SK-N-SH (cell line): ENCODE results near the gene MED15. TPM values are rescaled to one million over a fixed set of nuclear protein-coding genes. Genes with fewer than 3 reads are reported as not detected.

Experiments
- CTCF ChIA-PET: fragments of 300-600, 350-600 bp; formaldehyde crosslinking; extraction: SDS; loops from one replicate; lab custom pipeline; 2021; lab: Yijun Ruan, JAX
- POLR2A ChIA-PET: fragments of 350-600 bp; sonication (Branson Sonifier 250); formaldehyde crosslinking; extraction: SDS; loops from one replicate; lab custom pipeline; 2020; ENCODE audit warnings: antibody characterized with exemption, inconsistent platforms; lab: Yijun Ruan, JAX
- DNase-seq: peaks from one replicate; pipeline ENCODE4 v3.0.0; 2012
- H2AFZ ChIP-seq: fragments of 200-600 bp; sonication (generic); 2 replicates; pipeline ENCODE4 v1.8.1; 2016; ENCODE audit warnings: antibody characterized with exemption, mild to moderate bottlenecking, low read depth
- H3F3A ChIP-seq: fragments of 200-600 bp; sonication (generic); replicated peaks from 2 replicates; pipeline ENCODE3; 2016; ENCODE audit warnings: antibody characterized with exemption, mild to moderate bottlenecking; ENCODE audit not compliant: insufficient read depth
- H3K27ac ChIP-seq, 2 experiments: fragments of 200-500 bp in 1 of 2; fragments of 200-600 bp in 1 of 2; sonication (Bioruptor generic) in 1 of 2; sonication (generic), shearing (Covaris generic) in 1 of 2; 2 replicates each; pipeline versions ENCODE4 v1.5.1 to v1.6.1; 2014 to 2016; ENCODE audit warnings: low read depth in 2 of 2, inconsistent platforms in 1 of 2, low read length in 1 of 2, mild to moderate bottlenecking in 1 of 2, mixed read lengths in 1 of 2
- H3K27me3 ChIP-seq: fragments of 200-600 bp; sonication (generic), shearing (Covaris generic); 2 replicates; pipeline ENCODE4 v1.6.1; 2016; ENCODE audit warnings: mixed run types; ENCODE audit not compliant: insufficient read depth
- H3K36me3 ChIP-seq, 2 experiments: fragments of 200-500 bp in 1 of 2; fragments of 200-600 bp in 1 of 2; sonication (Bioruptor generic) in 1 of 2; sonication (generic) in 1 of 2; replicated peaks in 1 of 2; 2 replicates each; pipeline versions ENCODE3 to v1.5.1; 2014 to 2016; ENCODE audit warnings: low read length in 1 of 2, mild to moderate bottlenecking in 1 of 2; ENCODE audit not compliant: insufficient read depth in 2 of 2, control insufficient read depth in 1 of 2
- H3K4me1 ChIP-seq, 2 experiments: fragments of 200-500 bp in 1 of 2; fragments of 200-600 bp in 1 of 2; sonication (Bioruptor generic) in 1 of 2; sonication (generic), shearing (Covaris generic) in 1 of 2; 2 replicates each; pipeline versions ENCODE4 v1.5.1 to v1.6.1; 2014 to 2016; ENCODE audit warnings: low read depth in 1 of 2, low read length in 1 of 2, mixed run types in 1 of 2; ENCODE audit not compliant: insufficient read depth in 2 of 2, control insufficient read depth in 1 of 2
- H3K4me2 ChIP-seq: fragments of 200-600 bp; sonication (generic), shearing (Covaris generic); 2 replicates; pipeline ENCODE4 v1.6.1; 2017; ENCODE audit warnings: mixed run types
- H3K4me3 ChIP-seq, 2 experiments: fragments of 200-500 bp in 1 of 2; fragments of 200-600 bp in 1 of 2; sonication (Bioruptor generic) in 1 of 2; sonication (generic), shearing (Covaris generic) in 1 of 2; 2 replicates each; pipeline versions ENCODE4 v1.5.1 to v1.8.1; 2014 to 2016; ENCODE audit warnings: low read depth in 2 of 2, inconsistent platforms in 1 of 2, low read length in 1 of 2, mild to moderate bottlenecking in 1 of 2, mixed read lengths in 1 of 2, moderate library complexity in 1 of 2
- H3K79me2 ChIP-seq: fragments of 200-600 bp; sonication (generic); 2 replicates; pipeline ENCODE4 v1.8.1; 2017; ENCODE audit warnings: mild to moderate bottlenecking; ENCODE audit not compliant: insufficient read depth
- H3K9ac ChIP-seq: fragments of 200-600 bp; sonication (generic); 2 replicates; pipeline ENCODE4 v1.6.1; 2017; ENCODE audit warnings: mixed run types
- H3K9me2 ChIP-seq: fragments of 200-600 bp; sonication (generic); 2 replicates; pipeline ENCODE4 v1.6.1; 2017; ENCODE audit warnings: mixed run types
- H3K9me3 ChIP-seq: fragments of 200-600 bp; sonication (generic); 2 replicates; pipeline ENCODE4 v1.6.1; 2017; ENCODE audit warnings: mixed run types, mild to moderate bottlenecking, moderate library complexity
- H4K20me1 ChIP-seq: fragments of 200-600 bp; sonication (generic); 2 replicates; pipeline ENCODE4 v1.6.1; 2017; ENCODE audit warnings: mild to moderate bottlenecking, mixed run types; ENCODE audit not compliant: insufficient read depth
- CHD2 ChIP-seq: fragments of 150-350 bp; IDR thresholded peaks from 2 replicates; pipeline ENCODE4 v1.6.1; 2018; ENCODE audit warnings: low read length; ENCODE audit not compliant: partially characterized antibody
- EP300 ChIP-seq, 2 experiments: IDR thresholded peaks; 2 replicates each; pipeline versions ENCODE4 v1.4.0 to v1.6.1; 2012; ENCODE audit warnings: borderline replicate concordance in 1 of 2, low read depth in 1 of 2, low read length in 1 of 2
- FOSL2 ChIP-seq: IDR thresholded peaks from 2 replicates; pipeline ENCODE4 v1.4.0; 2012; ENCODE audit warnings: low read depth, mild to moderate bottlenecking, moderate library complexity, borderline replicate concordance
- GATA2 ChIP-seq: sonication (generic); formaldehyde crosslinking; IDR thresholded peaks from 2 replicates; pipeline ENCODE4 v1.5.0; 2020; ENCODE audit warnings: mild to moderate bottlenecking, missing genetic modification reagents
- JUND ChIP-seq: IDR thresholded peaks from 2 replicates; pipeline ENCODE4 v1.4.0; 2012
- NFIC ChIP-seq: IDR thresholded peaks from 2 replicates; pipeline ENCODE4 v1.4.0; 2012; ENCODE audit warnings: borderline replicate concordance
- NRF1 ChIP-seq: IDR thresholded peaks from 2 replicates; pipeline ENCODE4 v1.6.1; 2012; ENCODE audit warnings: low read depth, mild to moderate bottlenecking, low read length
- POLR2AphosphoS5 ChIP-seq: IDR thresholded peaks from 2 replicates; pipeline ENCODE4 v1.6.1; 2012; ENCODE audit warnings: low read depth, low read length
- RAD21 ChIP-seq: IDR thresholded peaks from 2 replicates; pipeline ENCODE4 v1.6.1; 2012; ENCODE audit warnings: mild to moderate bottlenecking, low read length
- RXRA ChIP-seq: IDR thresholded peaks from 2 replicates; pipeline ENCODE4 v1.4.0; 2012; ENCODE audit warnings: low read depth, mild to moderate bottlenecking, borderline replicate concordance
- SMC3 ChIP-seq: IDR thresholded peaks from 2 replicates; pipeline ENCODE4 v1.6.1; 2012; ENCODE audit warnings: low read depth, low read length, improper control_type of control experiment
- TCF12 ChIP-seq: IDR thresholded peaks from 2 replicates; pipeline ENCODE4 v1.4.0; 2012
- WGBS: methylation state at CpG from one replicate; pipeline ENCODE4 v1.1.6; 2017; ENCODE audit warnings: low lambda C conversion rate; 5-methylcytosine and 5-hydroxymethylcytosine counted together
- polyA plus RNA-seq, 3 experiments: library from polyadenylated mRNA; depleted of rRNA; stranded (reverse); fragments of >200 nt; gene quantifications; 2 replicates each; pipeline ENCODE4 v1.2.3, GENCODE V29; 2012
- TF ChIP-seq, protein P1 (sequence below): IDR thresholded peaks from 2 replicates; pipeline ENCODE4 v1.4.0; 2012; ENCODE audit warnings: low read depth, borderline replicate concordance
- TF ChIP-seq, protein P2 (sequence below): fragments of 200-600 bp; sonication (generic); IDR thresholded peaks from 2 replicates; pipeline ENCODE4 v1.6.1; 2017; ENCODE audit warnings: antibody characterized with exemption, mild to moderate bottlenecking, moderate library complexity
- TF ChIP-seq, protein P3 (sequence below): IDR thresholded peaks from 2 replicates; pipeline ENCODE4 v1.4.0; 2012; ENCODE audit warnings: low read depth, borderline replicate concordance

Gene MED15
- polyA plus RNA-seq, 1 of the 3 experiments (the other 2 are of a cell fraction): 45.1 TPM

DNA sequence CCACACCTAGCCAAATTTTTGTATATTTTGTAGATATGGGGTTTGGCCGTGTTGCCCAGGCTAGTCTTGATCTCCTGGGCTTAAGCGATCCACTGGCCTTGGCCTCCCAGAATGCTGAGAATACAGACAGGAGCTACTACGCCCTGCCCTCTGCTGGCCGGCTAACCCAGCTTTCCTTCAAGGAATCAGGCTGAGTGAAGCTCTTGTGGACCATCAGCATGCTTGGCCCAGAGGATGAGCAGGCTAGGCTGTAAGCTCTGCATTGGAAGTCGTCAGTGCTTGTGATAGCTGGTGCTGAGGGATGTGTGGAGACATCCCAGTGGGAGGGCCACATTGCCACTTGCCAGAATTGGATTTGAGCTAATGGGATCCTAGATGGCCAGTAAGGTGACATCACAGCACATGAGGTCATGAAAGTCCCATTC lies 60.6 kb downstream of the MED15 start:
- H3K36me3 ChIP-seq: peaks cover 55 to 71% of the 10 kb centered on the region in 2 experiments
- TF ChIP-seq POLR2AphosphoS5 (no peak), FOSL2 (no peak), EP300 (IDR thresholded peaks at IDR 0.05; ENCODE audit: borderline replicate concordance in 1 of 2, low read depth in 1 of 2, low read length in 1 of 2) (no peak), SMC3 (peak; percentile 25; the same call in 1 of the 2 replicates), GATA2 (CRISPR knock-in tag) (no peak), TCF12 (no peak), JUND (no peak), NRF1 (no peak), CHD2 (no peak), RAD21 (0 out of 2 replicates have a peak, but pooled peaks have one; percentile 12), RXRA (no peak), NFIC (no peak)
- TF ChIP-seq, protein P1, sequence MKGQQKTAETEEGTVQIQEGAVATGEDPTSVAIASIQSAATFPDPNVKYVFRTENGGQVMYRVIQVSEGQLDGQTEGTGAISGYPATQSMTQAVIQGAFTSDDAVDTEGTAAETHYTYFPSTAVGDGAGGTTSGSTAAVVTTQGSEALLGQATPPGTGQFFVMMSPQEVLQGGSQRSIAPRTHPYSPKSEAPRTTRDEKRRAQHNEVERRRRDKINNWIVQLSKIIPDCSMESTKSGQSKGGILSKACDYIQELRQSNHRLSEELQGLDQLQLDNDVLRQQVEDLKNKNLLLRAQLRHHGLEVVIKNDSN: no peak
- TF ChIP-seq, protein P2, sequence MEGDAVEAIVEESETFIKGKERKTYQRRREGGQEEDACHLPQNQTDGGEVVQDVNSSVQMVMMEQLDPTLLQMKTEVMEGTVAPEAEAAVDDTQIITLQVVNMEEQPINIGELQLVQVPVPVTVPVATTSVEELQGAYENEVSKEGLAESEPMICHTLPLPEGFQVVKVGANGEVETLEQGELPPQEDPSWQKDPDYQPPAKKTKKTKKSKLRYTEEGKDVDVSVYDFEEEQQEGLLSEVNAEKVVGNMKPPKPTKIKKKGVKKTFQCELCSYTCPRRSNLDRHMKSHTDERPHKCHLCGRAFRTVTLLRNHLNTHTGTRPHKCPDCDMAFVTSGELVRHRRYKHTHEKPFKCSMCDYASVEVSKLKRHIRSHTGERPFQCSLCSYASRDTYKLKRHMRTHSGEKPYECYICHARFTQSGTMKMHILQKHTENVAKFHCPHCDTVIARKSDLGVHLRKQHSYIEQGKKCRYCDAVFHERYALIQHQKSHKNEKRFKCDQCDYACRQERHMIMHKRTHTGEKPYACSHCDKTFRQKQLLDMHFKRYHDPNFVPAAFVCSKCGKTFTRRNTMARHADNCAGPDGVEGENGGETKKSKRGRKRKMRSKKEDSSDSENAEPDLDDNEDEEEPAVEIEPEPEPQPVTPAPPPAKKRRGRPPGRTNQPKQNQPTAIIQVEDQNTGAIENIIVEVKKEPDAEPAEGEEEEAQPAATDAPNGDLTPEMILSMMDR: peak; percentile 56
- TF ChIP-seq, protein P3, sequence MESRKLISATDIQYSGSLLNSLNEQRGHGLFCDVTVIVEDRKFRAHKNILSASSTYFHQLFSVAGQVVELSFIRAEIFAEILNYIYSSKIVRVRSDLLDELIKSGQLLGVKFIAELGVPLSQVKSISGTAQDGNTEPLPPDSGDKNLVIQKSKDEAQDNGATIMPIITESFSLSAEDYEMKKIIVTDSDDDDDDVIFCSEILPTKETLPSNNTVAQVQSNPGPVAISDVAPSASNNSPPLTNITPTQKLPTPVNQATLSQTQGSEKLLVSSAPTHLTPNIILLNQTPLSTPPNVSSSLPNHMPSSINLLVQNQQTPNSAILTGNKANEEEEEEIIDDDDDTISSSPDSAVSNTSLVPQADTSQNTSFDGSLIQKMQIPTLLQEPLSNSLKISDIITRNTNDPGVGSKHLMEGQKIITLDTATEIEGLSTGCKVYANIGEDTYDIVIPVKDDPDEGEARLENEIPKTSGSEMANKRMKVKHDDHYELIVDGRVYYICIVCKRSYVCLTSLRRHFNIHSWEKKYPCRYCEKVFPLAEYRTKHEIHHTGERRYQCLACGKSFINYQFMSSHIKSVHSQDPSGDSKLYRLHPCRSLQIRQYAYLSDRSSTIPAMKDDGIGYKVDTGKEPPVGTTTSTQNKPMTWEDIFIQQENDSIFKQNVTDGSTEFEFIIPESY: no peak
- H3K9ac ChIP-seq: no peak overlapping the region
- CTCF ChIA-PET: interaction anchor here (0.7 to 12.3 kb wide), 7 partner anchors 11 to 174 kb away, joined by 3 to 180 read pairs (median 3); no protein-coding TSS in a partner anchor
- no peaks in the 10 kb centered on the region for H3K27me3 ChIP-seq
- H3K27ac ChIP-seq: peak overlapping the region in 1 of 2 experiments; percentile 76; a peak in 2 of 4 replicates
- no peaks in the 10 kb centered on the region for H3K9me3 ChIP-seq
- no peak overlapping the region for H2AFZ ChIP-seq
- no peak overlapping the region for H3K4me3 ChIP-seq
- DNase-seq: no peak
- H3F3A ChIP-seq: peaks cover 50% of the 10 kb centered on the region
- peaks cover 79% of the 10 kb centered on the region for H3K79me2 ChIP-seq
- no peaks in the 10 kb centered on the region for H3K9me2 ChIP-seq
- H3K4me2 ChIP-seq: peak overlapping the region; percentile 51; the same call in 1 of the 2 replicates
- 85% methylated on average over 5 of the region's 5 CpGs for WGBS
- H3K4me1 ChIP-seq: peaks cover 12 to 22% of the 10 kb centered on the region in 2 experiments
- POLR2A ChIA-PET: no interaction called here
- peaks cover 86% of the 10 kb centered on the region for H4K20me1 ChIP-seq
